A673 (cell line): Measurements from ENCODE around the gene RNF111.

ENCODE experiments used
- EZH2 ChIP-seq: fragments of 200-600 bp; sonication (generic); IDR thresholded peaks from 2 replicates; pipeline ENCODE4 v1.6.1; 2017; ENCODE audit warnings: borderline replicate concordance, low read depth, mild to moderate bottlenecking, mixed read lengths, antibody characterized with exemption, low read length; ENCODE audit not compliant: poor library complexity, severe bottlenecking
- TF ChIP-seq, protein P1 (sequence below): fragments of 300-800, 200-600 bp; sonication (generic); conservative IDR thresholded peaks from 2 replicates; pipeline ENCODE4 v1.5.1; 2017; ENCODE audit warnings: low read depth, mild to moderate bottlenecking, antibody characterized with exemption, low read length, moderate library complexity, mixed read lengths

DNA sequence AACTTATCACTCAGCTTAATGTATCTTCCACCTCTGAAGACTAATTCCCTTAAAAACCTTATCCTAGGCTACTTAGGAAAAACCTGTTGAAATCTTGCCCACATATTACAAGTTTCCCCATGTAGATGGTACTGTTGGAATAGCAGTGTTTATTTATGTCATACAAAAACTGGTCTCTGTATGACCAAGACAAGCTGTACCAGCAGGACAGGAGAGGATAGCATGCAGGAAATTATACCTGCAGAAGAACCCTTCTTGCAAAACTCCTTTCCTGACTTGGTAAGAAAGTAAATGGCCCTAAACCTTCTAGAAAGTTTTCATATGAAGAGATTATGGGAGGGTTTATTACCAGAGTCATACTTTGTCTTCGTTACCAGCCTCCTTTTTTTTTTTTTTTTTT is 25.3 kb upstream of the RNF111 start:
- TF ChIP-seq, protein P1, sequence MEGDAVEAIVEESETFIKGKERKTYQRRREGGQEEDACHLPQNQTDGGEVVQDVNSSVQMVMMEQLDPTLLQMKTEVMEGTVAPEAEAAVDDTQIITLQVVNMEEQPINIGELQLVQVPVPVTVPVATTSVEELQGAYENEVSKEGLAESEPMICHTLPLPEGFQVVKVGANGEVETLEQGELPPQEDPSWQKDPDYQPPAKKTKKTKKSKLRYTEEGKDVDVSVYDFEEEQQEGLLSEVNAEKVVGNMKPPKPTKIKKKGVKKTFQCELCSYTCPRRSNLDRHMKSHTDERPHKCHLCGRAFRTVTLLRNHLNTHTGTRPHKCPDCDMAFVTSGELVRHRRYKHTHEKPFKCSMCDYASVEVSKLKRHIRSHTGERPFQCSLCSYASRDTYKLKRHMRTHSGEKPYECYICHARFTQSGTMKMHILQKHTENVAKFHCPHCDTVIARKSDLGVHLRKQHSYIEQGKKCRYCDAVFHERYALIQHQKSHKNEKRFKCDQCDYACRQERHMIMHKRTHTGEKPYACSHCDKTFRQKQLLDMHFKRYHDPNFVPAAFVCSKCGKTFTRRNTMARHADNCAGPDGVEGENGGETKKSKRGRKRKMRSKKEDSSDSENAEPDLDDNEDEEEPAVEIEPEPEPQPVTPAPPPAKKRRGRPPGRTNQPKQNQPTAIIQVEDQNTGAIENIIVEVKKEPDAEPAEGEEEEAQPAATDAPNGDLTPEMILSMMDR, result no peak
- TF ChIP-seq EZH2, result no peak
